ELF-1 (cell line): ENCODE data around the gene DBH.

Source experiments
- DNase-seq: peaks from one replicate; pipeline ENCODE4 v3.0.0-alpha.2; 2016; ENCODE audit warnings: low read depth, low spot score

Gene DBH

DNA sequence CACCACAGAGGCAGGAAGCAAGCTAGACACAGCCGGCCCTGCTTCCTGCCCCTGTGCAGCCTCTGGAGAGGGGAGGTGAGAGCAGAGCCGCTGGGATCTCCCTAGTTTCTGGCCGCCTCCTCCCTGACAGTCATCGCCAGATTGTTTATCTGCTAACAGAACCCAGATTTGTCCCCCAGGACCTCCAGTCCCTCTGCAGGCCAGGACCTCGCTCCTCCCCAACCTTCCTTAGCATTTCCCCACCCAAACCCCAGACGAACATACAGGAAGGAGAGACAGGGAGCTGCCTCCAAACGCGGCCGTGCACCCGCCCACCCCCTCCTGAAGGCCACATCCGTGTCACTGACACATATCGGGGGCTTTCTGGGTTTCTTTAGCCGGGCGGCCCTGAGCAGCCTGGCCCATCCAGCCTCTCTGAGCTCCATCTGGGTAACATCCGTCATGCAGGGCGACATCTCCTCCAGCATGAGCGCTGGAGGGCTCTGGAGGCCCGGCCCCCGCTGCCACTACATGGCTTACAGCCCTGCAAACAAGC, 47.5 kb downstream of the DBH start:
- no peak for DNase-seq

DNA sequence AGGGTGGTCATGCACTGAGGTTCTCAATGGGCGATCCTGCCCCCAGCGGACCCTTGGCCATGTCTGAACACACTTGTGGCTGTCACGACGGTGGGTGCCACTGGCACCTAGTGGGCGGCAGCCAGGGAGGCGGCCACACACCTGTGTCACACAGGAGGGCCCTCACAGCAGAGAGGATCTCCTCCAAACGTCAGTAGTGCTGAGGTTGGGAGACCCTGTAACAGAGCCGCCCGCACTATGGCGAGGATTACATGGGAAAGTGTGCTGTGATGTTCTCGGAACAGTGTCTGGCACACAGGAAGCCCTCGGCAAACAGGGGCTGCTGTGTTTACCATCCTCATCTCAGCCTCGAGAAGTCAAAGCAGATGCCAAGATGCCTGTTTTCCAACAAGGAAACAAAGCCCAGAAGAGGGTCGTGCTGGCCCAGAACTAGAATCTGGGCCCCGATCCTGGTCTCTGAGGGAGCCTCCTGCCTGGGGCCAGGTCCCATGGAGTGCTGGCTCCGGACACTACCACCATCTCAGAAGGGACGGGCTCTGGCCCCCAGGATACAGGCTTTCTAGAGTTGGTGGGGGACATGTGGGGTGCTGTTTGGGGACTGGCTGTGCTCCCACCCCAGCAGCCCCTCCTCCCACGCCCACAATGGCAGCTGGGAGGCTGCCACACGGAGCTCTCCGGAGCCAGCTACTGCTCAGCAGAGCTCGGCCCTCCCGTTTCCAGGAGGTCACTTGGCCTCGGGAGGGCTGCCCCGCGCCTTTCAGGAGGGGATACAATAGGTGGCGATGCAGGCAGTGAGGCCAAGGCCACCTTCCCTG, 48.2 kb downstream of the DBH start:
- no peak for DNase-seq

- DNase-seq: no peak
Observed at GRCh38 chr9:133684936-133685361, 48.8 kb downstream of the DBH start.

GRCh38 chr9:133685653-133686609, 49.8 kb downstream of the DBH start:
- DNase-seq: no peak

- DNase-seq: no peak
Observed at GRCh38 chr9:133686642-133687575, 50.7 kb downstream of the DBH start.

DNA sequence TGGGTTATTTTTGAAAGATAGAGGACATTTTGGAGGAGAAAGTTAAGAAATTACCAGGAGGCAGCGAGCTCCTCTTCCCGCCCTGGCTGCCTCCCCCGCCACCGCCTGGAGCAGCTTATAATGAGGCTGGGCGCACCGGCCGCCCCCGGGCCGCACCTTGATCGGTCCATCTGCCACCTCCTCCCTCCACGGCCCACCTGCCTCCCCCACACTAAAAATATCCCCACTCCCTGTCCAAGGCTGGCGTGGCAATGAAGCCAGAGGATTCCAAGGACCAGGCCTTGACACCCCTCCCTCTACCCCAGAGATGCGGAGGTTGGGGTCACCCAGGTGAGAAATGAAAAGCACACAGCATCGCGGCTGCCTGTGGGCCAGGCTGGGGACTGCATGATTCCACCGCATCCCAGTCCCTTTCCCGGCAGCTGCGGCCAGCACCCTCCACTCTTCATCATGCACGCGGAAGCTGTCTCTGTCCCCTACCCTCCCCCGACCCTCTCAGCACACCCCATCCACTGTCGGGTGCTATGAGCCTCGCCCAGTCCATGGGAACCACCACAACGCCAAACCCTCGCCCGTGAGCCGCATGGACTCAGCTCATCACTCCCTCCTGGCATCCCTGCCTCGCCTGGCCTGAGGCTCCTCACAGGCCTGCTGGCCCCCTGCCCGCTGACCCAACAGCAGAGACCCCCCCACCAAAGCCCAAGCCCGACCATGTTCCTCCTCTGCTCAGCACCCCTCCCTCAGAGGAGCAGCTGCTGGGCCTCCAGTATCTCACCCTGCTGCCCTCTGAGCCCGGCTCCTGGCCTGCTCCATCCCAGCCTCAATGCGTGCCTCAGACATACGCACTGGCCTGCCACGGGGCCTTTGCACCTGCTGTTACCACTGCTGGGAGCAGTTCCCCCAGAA, 51.9 kb downstream of the DBH start:
- no peak for DNase-seq

- no peak for DNase-seq
Observed at GRCh38 chr9:133689151-133689763, 53.1 kb downstream of the DBH start.

- DNase-seq: peak; percentile 73
Observed at GRCh38 chr9:133690081-133690561, 54.0 kb downstream of the DBH start.

- DNase-seq: no peak
Observed at GRCh38 chr9:133691191-133691590, 55.0 kb downstream of the DBH start.

DNA sequence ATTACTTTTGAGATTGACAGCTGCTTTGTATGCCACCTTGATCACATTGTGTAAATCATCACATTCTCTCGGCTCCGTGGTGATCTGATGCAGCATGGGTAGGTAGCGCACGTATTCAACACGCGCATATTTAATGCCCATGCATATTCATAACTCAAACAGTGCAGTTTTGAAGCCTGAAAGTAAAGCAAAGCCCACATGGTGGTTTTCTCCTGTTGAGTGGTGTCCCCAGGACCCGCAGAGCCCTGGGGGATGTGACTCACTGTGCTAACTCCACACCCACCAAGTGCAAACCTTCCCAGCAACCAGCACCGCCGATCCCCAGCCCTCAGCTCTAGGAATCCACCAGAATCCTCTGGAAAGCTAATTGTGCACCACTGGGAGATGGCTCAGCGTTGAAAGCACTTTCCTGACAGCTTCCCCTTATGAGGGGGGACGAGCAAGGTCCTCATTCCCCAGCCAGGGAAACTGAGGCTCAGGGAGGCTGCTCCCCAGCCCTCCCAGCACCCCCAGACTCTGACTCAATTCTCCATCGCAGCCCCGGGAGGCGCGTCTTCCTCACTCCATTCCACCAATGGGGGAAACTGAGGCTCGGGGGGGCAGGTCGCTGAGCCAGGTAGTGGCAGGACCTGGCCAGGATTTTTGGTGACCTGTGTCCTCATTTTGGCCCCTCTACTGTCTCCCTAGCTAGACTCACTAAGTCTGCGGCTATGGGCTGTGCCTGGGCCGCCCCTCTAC, 55.6 kb downstream of the DBH start:
- DNase-seq: no peak

- no peak for DNase-seq
Observed at GRCh38 chr9:133692364-133692985, 56.3 kb downstream of the DBH start.

- no peak for DNase-seq
Observed at GRCh38 chr9:133693116-133693515, 57.0 kb downstream of the DBH start.

DNA sequence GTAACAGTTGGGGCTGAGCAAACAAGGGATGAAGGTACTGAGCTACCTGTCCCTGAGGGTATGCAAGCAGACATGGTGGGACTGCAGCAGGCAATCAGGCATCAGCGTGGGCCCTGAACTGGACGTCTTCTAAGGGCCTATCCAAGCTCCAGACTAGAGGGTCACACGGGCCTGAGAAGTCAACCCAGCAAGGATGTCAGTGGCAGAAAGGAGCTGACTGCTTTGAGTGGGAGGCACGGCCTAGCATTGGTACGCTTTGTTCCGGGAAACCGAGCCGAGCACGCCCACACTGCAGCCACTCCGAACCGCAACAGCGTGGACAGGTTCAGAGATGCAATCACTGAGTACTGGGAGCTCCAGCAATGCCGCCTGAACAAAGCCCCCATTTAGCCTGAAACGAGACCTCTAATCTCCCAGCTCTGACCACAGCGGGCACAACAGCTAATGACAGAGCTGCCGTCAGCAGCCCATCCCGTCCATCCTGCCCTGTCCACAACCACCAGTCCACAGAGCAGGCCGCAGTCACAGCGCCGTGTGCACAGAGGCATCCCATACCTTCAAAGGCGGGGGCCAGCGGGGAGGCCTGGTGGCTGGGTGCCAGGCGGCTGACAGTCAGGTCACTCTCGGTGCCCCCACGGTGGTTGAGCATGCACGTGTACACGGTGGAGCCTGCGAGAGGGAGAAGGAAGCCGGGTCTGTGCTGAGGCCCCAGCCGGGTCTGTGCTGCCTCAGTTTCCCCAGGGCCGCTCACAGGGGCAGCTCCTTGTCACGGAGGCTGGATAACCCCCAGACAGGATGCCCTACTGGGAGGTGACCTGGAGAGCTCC, 57.8 kb downstream of the DBH start:
- DNase-seq: no peak

DNA sequence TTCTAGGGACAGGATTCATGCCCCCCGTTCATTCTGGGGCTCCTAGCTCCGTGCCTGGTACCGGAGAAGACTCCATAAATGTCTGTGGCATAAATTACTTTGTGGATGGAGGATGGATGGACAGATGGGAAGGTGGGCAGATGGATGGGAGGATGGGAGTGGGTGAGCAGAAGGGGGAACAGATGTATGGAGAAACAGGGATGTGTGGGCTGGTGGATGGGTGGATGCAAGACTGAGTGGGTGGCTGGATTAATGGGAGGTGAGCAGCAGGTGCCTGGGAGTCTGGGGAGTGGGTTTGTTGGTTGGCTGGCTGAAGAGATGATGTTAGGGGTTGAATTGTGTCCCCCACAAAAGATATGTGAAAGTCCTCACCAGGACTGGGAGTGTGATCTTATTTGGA, 58.5 kb downstream of the DBH start:
- no peak for DNase-seq

- DNase-seq: no peak
Observed at GRCh38 chr9:133696071-133696472, 59.9 kb downstream of the DBH start.

GRCh38 chr9:133699546-133699945, 63.4 kb downstream of the DBH start:
- no peak for DNase-seq

- no peak for DNase-seq
Observed at GRCh38 chr9:133700819-133701320, 64.7 kb downstream of the DBH start.
